Progenitor cell of endocrine pancreas (in vitro differentiated cells): ENCODE measurements around the gene EML6. TPM values are rescaled to one million over a fixed set of nuclear protein-coding genes. Genes with fewer than 3 reads are reported as not detected.

Source experiments
- DNase-seq: peaks from one replicate; pipeline ENCODE4 v3.0.0; 2021; ENCODE audit warnings: low spot score; ENCODE audit not compliant: unreplicated experiment
- H3K27ac Mint-ChIP-seq: 2 replicates; pipeline ENCODE4 v1.8.0; 2021; ENCODE audit warnings: mild to moderate bottlenecking, moderate library complexity, mixed read lengths
- H3K27me3 Mint-ChIP-seq: 2 replicates; pipeline ENCODE4 v1.8.0; 2021; ENCODE audit warnings: mixed read lengths
- H3K36me3 Mint-ChIP-seq: 2 replicates; pipeline ENCODE4 v1.8.0; 2022; ENCODE audit warnings: mixed read lengths; ENCODE audit not compliant: insufficient read depth
- H3K4me1 Mint-ChIP-seq: 2 replicates; pipeline ENCODE4 v1.8.0; 2021; ENCODE audit warnings: low read depth, mixed read lengths
- H3K4me3 Mint-ChIP-seq: 2 replicates; pipeline ENCODE4 v1.8.0; 2021; ENCODE audit warnings: low read depth, mild to moderate bottlenecking, moderate library complexity, mixed read lengths
- H3K9me3 Mint-ChIP-seq: 2 replicates; pipeline ENCODE4 v1.8.0; 2021; ENCODE audit warnings: low read depth, mixed read lengths
- total RNA-seq: library from RNA; stranded (reverse); gene quantifications from 2 replicates; pipeline ENCODE4 v1.2.1, GENCODE V29; 2021
- TF ChIP-seq, protein P1 (sequence below): fragments of 200-600 bp; sonication (generic); IDR thresholded peaks from one replicate; pipeline ENCODE4 v1.5.0; 2021; ENCODE audit warnings: antibody characterized with exemption, mild to moderate bottlenecking; ENCODE audit not compliant: unreplicated experiment

EML6 gene
- total RNA-seq, 1 donor from 2014 or later = 2.6 TPM

GRCh38 chr2:54814389-54815147 is 91.1 kb downstream of the EML6 start:
- peaks cover 11% of the 10 kb centered on the region for H3K27me3 Mint-ChIP-seq
- no peak overlapping the region for H3K27ac Mint-ChIP-seq
- H3K36me3 Mint-ChIP-seq = no peaks in the 10 kb centered on the region
- peaks cover 3% of the 10 kb centered on the region for H3K9me3 Mint-ChIP-seq
- DNase-seq = no peak
- H3K4me3 Mint-ChIP-seq = no peak overlapping the region
- H3K4me1 Mint-ChIP-seq = no peaks in the 10 kb centered on the region
- TF ChIP-seq, protein P1, sequence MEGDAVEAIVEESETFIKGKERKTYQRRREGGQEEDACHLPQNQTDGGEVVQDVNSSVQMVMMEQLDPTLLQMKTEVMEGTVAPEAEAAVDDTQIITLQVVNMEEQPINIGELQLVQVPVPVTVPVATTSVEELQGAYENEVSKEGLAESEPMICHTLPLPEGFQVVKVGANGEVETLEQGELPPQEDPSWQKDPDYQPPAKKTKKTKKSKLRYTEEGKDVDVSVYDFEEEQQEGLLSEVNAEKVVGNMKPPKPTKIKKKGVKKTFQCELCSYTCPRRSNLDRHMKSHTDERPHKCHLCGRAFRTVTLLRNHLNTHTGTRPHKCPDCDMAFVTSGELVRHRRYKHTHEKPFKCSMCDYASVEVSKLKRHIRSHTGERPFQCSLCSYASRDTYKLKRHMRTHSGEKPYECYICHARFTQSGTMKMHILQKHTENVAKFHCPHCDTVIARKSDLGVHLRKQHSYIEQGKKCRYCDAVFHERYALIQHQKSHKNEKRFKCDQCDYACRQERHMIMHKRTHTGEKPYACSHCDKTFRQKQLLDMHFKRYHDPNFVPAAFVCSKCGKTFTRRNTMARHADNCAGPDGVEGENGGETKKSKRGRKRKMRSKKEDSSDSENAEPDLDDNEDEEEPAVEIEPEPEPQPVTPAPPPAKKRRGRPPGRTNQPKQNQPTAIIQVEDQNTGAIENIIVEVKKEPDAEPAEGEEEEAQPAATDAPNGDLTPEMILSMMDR = no peak

- Mint-ChIP-seq H3K36me3 (no peaks in the 10 kb centered on the region), H3K27me3 (peaks cover 11% of the 10 kb centered on the region), H3K4me1 (no peaks in the 10 kb centered on the region), H3K4me3 (no peak overlapping the region), H3K9me3 (peaks cover 3% of the 10 kb centered on the region), H3K27ac (no peak overlapping the region)
- DNase-seq = no peak
- TF ChIP-seq, protein P1 = no peak
Observed at GRCh38 chr2:54815148-54815539, 91.7 kb downstream of the EML6 start.

DNA sequence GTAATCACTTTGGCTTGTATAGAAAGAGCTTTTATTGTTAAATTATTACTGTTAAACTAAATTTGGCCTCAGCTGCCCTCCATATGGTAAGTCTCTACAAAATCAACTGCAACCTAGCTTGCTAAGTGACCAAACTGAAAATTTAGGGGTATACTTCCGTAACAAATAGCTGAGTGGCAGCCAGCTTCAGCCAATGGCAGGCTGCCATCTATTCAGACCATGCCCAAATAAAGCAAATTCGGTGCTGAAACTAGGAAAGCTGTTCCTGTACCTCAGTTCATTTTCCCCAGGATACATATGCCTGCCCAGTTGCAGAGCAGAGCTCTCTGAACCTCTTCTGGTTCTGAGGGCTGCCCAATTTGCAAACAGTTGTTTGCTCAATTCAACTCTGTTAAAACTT is 94.8 kb downstream of the EML6 start:
- TF ChIP-seq, protein P1 = no peak
- Mint-ChIP-seq H3K36me3 (no peaks in the 10 kb centered on the region), H3K4me3 (no peak overlapping the region), H3K27ac (no peak overlapping the region), H3K4me1 (no peaks in the 10 kb centered on the region), H3K27me3 (peaks cover 5% of the 10 kb centered on the region), H3K9me3 (no peaks in the 10 kb centered on the region)
- no peak for DNase-seq

DNA sequence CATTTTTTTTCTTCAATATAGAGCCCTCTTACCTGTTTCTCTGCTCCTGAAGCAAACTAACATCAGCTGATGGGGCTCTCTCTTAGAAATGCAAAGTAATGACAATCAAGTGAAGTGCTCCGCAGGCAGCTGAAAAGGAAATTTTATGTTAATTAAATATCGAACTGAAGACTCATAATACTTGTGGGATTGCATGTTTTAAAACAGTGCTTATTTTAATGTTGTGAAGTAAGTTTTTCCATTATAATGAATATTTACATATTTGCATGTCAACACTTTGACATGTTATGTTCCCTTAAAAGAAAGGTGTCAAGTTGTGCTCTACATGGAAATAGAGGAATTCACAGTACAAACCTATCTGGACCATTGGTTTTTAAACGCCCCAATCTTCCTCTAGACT is 97.1 kb downstream of the EML6 start:
- TF ChIP-seq, protein P1 = no peak
- no peaks in the 10 kb centered on the region for H3K36me3 Mint-ChIP-seq
- no peak overlapping the region for H3K4me3 Mint-ChIP-seq
- no peak for DNase-seq
- no peaks in the 10 kb centered on the region for H3K9me3 Mint-ChIP-seq
- no peaks in the 10 kb centered on the region for H3K4me1 Mint-ChIP-seq
- H3K27me3 Mint-ChIP-seq = no peaks in the 10 kb centered on the region
- H3K27ac Mint-ChIP-seq = no peak overlapping the region

GRCh38 chr2:54824567-54824966 is 101.1 kb downstream of the EML6 start:
- DNase-seq = no peak
- TF ChIP-seq, protein P1 = no peak
- H3K4me1 Mint-ChIP-seq = peaks cover 4% of the 10 kb centered on the region
- H3K9me3 Mint-ChIP-seq = no peaks in the 10 kb centered on the region
- no peak overlapping the region for H3K27ac Mint-ChIP-seq
- H3K36me3 Mint-ChIP-seq = no peaks in the 10 kb centered on the region
- H3K4me3 Mint-ChIP-seq = no peak overlapping the region
- no peaks in the 10 kb centered on the region for H3K27me3 Mint-ChIP-seq
